Measurements from ENCODE around the gene FAM240A.
"Not testable (repeated sequence)": the region's sequence is repeated elsewhere in the genome, so short reads cannot be mapped to it uniquely, and the experiment has no call there.

The FAM240A gene

GRCh38 chr3:46612324-46612723 lies at the start of gene FAM240A:
Gene FAM240A (plus strand): TSS chr3:46612525. CDS start chr3:46612684, 159 bp downstream.
- DNase-seq (ENCODE audit: low spot score) (no peak), FAIRE-seq (no peak)

GRCh38 chr3:46564190-46565021 lies 47.9 kb upstream of the FAM240A start:
- DNase-seq (ENCODE audit: low spot score), result no peak
- FAIRE-seq, result no peak

- no peak for DNase-seq (ENCODE audit: low spot score)
- FAIRE-seq, result no peak
These were observed 47.2 kb upstream of the FAM240A start for GRCh38 chr3:46565077-46565476.

GRCh38 chr3:46565607-46566039 lies 46.7 kb upstream of the FAM240A start:
- DNase-seq (ENCODE audit: low spot score), result no peak

DNA sequence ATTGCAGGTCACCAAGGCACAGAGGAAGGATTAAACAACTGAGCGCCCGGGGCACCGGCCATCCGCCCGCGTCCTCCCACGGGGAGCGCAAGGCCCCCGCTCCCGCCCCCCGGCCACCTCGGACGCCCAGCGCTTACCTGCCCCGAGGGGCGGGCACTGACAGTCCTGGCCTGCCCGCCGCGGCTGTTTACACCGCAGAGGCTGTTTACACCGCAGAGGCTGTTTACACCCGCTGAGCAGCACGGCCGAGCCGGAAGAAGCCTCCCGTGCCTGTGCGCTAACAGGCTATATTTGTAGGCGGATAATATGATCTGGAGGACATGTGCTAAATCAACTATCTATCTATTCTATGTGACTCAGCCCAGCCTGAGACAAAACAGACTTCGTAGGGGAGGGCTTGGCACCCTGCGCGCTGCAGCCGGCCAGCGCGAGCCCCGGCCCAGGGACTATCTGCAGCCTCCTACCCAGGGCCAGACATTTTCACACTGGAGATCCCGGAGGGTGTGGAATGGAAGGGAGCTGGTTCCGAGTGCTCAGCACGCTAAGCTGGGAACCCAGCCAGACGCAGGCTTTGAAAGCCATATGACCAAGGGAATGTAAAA lies 46.2 kb upstream of the FAM240A start, which contains the start of gene LRRC2:
Gene LRRC2 (minus strand): TSS at position 263 of the 602 bp plus-strand sequence. CDS start 14,711 bp downstream, outside the sequence.
- FAIRE-seq (no peak), DNase-seq (ENCODE audit: low spot score) (no peak)

More at GRCh38 chr3:46565607-46566039, 46.7 kb upstream of the FAM240A start:
- no peak for FAIRE-seq

GRCh38 chr3:46571684-46572083 lies 40.6 kb upstream of the FAM240A start:
- no peak for FAIRE-seq
- no peak for DNase-seq (ENCODE audit: low spot score)

GRCh38 chr3:46573701-46574100 lies 38.6 kb upstream of the FAM240A start:
- FAIRE-seq (no peak), DNase-seq (ENCODE audit: low spot score) (no peak)

- FAIRE-seq, result no peak
- no peak for DNase-seq (ENCODE audit: low spot score)
These were observed 38.1 kb upstream of the FAM240A start for GRCh38 chr3:46574243-46574646.

GRCh38 chr3:46574881-46575576 lies 37.3 kb upstream of the FAM240A start:
- no peak for FAIRE-seq
- DNase-seq (ENCODE audit: low spot score), result no peak

DNA sequence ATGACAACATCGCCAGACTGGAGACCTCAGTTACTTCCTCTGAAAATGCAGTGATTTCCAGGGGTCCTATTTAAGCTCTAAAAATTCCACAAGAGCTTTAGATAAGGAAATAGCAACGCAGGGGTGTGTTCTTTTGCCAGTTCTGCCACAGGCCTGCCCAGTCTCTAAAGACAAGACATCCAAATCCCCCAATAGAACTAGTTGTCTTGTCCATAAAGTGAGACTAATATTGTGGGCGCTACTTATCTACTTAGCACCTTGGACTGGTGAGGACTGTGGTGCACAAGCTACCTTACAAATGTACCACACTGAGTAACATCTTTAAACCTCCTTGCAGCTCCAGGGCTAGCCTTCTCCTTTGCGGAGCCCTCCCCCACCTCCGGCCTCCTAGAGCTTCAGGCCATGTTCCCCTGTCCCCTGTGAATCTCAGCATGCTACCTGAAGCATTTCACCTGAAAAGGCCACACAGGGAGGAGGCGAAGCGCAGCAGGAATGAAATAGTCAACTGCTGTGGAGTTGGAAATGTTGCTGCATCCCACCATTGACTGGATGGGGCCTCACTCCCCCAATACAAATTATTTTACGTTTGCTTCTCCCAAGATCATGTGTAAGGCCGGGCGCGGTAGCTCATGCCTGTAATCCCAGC lies 36.6 kb upstream of the FAM240A start:
- DNase-seq (ENCODE audit: low spot score) (no peak), FAIRE-seq (no peak)

DNA sequence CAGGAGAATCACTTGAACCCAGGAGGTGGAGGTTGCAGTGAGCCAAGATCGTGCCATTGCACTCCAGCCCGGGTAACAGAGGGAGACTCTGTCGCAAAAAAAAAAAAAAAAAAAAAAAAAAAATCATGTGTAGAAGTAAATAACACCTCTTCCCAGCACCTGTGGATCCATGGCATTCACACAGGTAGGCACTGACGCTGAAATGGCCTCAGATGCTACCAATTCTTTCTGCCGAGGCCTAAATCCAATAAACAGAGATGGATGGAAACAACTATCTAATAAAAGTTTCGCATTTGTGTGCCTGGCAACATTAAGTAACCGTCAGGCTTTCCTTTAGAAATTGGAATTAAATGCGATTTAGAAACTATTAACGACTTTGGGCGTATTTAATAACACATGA lies 35.9 kb upstream of the FAM240A start:
- FAIRE-seq (no peak), DNase-seq (ENCODE audit: low spot score) (no peak)

- no peak for FAIRE-seq
These were observed 35.4 kb upstream of the FAM240A start for GRCh38 chr3:46576879-46577278.

GRCh38 chr3:46577580-46578249 lies 34.6 kb upstream of the FAM240A start:
- DNase-seq (ENCODE audit: low spot score); FAIRE-seq: not testable (repeated sequence)

More at GRCh38 chr3:46576879-46577278, 35.4 kb upstream of the FAM240A start:
- DNase-seq (ENCODE audit: low spot score), result no peak

DNA sequence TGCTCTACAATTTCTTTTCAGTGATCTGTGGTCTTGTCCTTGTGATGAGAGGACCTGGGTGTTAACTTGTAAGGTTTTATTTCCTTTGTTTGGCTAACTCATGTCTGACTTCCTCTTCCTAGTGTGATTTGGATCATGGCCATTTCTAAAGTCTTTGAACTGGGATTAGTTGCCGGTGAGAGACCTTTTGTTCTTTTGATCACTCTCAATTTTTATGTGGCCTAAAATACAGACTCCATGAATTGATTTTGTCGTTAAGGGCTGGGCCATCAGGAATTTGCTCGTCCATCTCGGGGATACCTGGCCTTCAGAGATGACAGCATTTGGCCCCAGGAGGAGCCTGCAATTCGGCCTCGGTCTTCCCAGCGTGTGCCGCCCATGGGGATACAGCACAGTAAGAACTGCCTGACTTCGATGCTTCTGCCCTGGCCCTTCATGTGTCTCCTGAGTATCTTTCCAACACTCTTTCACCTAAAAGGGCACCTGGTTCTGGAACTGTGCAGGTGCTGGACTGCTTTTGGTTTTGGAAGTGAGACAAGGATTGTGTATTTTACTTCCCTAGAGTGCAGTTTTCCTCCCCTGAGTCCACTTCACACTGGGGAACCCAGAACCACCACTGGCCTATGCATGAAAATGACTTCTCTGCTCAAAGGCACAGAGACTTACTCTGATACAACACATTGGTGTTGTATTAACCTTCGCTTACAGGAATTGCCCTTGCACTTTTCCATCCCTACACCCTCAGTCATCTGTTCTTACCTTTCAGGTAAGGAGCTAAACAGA lies 33.2 kb upstream of the FAM240A start:
- FAIRE-seq, result no peak
- no peak for DNase-seq (ENCODE audit: low spot score)

DNA sequence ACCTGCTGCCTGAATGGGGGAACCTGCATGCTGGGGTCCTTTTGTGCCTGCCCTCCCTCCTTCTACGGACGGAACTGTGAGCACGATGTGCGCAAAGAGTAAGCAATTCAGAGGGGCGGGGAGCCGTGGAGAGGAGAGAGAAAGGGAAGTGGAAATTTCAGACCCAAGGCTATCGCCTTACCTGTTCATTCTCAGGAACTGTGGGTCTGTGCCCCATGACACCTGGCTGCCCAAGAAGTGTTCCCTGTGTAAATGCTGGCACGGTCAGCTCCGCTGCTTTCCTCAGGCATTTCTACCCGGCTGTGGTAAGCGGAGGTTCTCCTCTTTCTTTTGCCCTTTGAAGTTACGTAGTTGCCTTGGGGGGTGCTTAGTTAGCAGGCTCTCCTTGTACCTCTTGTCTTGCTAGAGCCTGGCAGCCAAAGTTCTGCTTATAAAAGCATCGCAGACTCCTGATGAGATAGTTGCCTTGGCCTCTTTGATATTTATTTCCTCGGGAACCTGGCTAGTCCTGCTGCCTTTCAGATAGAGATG lies 32.5 kb upstream of the FAM240A start:
- no peak for FAIRE-seq

GRCh38 chr3:46580675-46581074 lies 31.6 kb upstream of the FAM240A start:
- FAIRE-seq, result no peak

More for the DNA sequence above, 32.5 kb upstream of the FAM240A start:
- DNase-seq (ENCODE audit: low spot score), result no peak

GRCh38 chr3:46584598-46585467 lies 27.5 kb upstream of the FAM240A start:
- FAIRE-seq, result no peak

More at GRCh38 chr3:46580675-46581074, 31.6 kb upstream of the FAM240A start:
- DNase-seq (ENCODE audit: low spot score), result no peak

DNA sequence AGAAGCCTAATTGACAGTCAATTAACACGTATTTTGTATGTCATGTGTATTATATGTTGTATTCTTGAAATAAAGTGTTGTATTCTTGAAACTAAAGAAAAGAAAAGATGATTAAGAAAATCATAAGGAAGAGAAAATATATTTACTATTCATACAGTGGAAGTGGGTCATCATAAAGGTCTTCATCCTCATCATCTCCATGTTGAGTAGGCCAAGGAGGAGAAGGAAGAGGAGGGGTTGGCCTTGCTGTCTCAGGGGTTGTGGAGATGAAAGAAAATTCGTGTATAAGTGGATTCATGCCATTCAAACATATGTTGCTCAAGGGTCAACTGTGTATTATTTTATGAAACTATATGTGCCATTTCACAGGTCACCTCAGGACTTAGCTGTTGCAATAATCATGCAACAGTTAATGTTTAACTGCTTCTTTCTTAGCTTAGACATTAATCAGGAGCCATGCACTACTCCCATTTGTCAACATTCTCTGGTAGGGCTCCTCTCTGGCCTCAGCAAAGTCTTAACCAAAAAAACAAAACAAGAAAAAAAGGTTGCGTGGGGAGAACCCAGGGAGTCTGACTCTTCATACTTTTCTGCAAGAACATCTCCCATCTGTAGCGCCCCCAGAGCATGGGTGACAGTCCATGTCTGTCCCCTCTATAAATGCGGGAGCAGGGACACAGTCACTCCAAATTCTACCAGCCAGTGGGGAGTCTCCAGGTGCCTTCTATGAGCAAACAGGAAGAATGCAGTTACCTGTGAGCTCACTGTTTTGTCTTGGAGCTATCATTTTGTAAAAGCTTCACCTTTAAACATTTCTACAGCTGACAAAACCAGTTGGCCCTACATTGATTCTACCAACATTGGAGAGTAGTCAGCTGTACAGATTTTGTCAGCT lies 26.3 kb upstream of the FAM240A start:
- no peak for DNase-seq (ENCODE audit: low spot score)
- FAIRE-seq, result no peak

More at GRCh38 chr3:46584598-46585467, 27.5 kb upstream of the FAM240A start:
- DNase-seq (ENCODE audit: low spot score), result no peak
